ENCODE results near the gene KLHL9.

DNA sequence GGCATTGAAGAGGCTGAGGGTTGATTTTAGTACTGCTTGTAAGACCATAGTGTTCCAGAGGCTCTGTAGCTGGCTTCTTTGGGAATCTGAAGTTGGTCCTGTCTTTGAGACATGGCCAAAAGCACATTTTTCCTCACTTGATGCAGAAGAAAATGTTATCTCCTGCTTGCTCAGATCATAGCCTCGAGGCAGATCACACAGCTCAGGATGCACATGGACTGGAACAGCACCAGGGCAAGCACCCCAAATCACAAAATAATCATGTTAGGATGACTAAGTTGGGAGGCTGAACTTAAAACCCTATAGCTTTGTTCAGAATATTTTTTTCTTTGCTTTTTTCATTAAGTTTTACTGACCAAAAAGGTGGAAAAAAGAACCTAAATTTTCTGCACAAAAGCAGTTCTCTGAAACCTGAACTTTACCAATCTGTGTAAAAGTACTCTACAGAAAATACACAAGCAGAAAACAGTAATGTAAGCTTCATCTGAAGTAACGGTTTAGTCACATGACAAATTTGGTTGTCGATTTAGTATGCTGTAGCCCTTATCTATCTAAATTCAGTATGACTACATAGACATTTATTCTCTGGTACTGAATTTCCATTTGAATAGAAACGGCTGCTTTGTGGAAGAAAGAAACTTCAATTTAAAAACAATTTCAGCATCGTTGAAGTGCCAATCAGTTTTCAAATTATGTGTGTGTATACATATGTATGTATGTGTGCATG lies 3.4 kb downstream of the KLHL9 start:
- TF ChIP-seq ESRRG (CRISPR knock-in tag; IDR thresholded peaks at IDR 0.05) (no peak), ZFP3 (CRISPR knock-in tag; IDR thresholded peaks at IDR 0.05) (no peak), PPARA (CRISPR knock-in tag; IDR thresholded peaks at IDR 0.05; ENCODE audit: borderline replicate concordance) (no peak)
- TF ChIP-seq, protein P1, sequence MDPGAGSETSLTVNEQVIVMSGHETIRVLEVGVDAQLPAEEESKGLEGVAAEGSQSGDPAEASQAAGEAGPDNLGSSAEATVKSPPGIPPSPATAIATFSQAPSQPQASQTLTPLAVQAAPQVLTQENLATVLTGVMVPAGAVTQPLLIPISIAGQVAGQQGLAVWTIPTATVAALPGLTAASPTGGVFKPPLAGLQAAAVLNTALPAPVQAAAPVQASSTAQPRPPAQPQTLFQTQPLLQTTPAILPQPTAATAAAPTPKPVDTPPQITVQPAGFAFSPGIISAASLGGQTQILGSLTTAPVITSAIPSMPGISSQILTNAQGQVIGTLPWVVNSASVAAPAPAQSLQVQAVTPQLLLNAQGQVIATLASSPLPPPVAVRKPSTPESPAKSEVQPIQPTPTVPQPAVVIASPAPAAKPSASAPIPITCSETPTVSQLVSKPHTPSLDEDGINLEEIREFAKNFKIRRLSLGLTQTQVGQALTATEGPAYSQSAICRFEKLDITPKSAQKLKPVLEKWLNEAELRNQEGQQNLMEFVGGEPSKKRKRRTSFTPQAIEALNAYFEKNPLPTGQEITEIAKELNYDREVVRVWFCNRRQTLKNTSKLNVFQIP (CRISPR knock-in tag; IDR thresholded peaks at IDR 0.05; ENCODE audit: borderline replicate concordance, low read depth): no peak
